HepG2 (cell line): ENCODE measurements around the gene NUP153. TPM values are rescaled to one million over a fixed set of nuclear protein-coding genes. Genes with fewer than 3 reads are reported as not detected.

ENCODE experiments used
- AHDC1 ChIP-seq: sonication (generic); formaldehyde crosslinking; IDR thresholded peaks from 2 replicates; pipeline ENCODE4 v1.5.1; 2020; ENCODE audit warnings: mild to moderate bottlenecking, missing genetic modification reagents, borderline replicate concordance
- EP300 ChIP-seq, 3 experiments: sonication (generic) in 1 of 3; formaldehyde crosslinking in 1 of 3; IDR thresholded peaks; 2 replicates each; pipeline versions ENCODE4 v1.5.1 to v1.6.1; 2011 to 2020; ENCODE audit warnings: low read depth in 2 of 3, low read length in 2 of 3, borderline replicate concordance in 1 of 3, improper control_type of control experiment in 1 of 3, mild to moderate bottlenecking in 1 of 3, missing genetic modification reagents in 1 of 3, moderate library complexity in 1 of 3
- HMG20A ChIP-seq: IDR thresholded peaks from 2 replicates; pipeline ENCODE4 v1.6.1; 2016; ENCODE audit warnings: borderline replicate concordance
- HMG20B ChIP-seq: conservative IDR thresholded peaks from 2 replicates; pipeline ENCODE4 v1.6.1; 2016; ENCODE audit warnings: missing genetic modification reagents, missing compliant biosample characterization
- HOXA3 ChIP-seq: sonication (generic); formaldehyde crosslinking; IDR thresholded peaks from 2 replicates; pipeline ENCODE4 v1.5.0; 2020; ENCODE audit warnings: missing genetic modification reagents
- MEIS2 ChIP-seq: sonication (generic); formaldehyde crosslinking; IDR thresholded peaks from 2 replicates; pipeline ENCODE4 v1.9.0; 2021; ENCODE audit warnings: mild to moderate bottlenecking, missing genetic modification reagents
- MXD4 ChIP-seq: IDR thresholded peaks from 2 replicates; pipeline ENCODE4 v1.6.1; 2016; ENCODE audit warnings: mild to moderate bottlenecking, missing biosample characterization, missing genetic modification reagents
- PHF5A ChIP-seq: IDR thresholded peaks from one replicate; pipeline ENCODE4 v1.6.1; 2018; ENCODE audit warnings: low read depth, missing genetic modification reagents; ENCODE audit not compliant: unreplicated experiment
- SCMH1 ChIP-seq: sonication (generic); formaldehyde crosslinking; IDR thresholded peaks from 2 replicates; pipeline ENCODE4 v1.9.0; 2021; ENCODE audit warnings: missing genetic modification reagents, mild to moderate bottlenecking, borderline replicate concordance
- SOX6 ChIP-seq, 2 experiments: fragments of 450-650 bp in 1 of 2; sonication (generic) in 1 of 2; formaldehyde crosslinking in 1 of 2; IDR thresholded peaks; 2 replicates each; pipeline versions ENCODE4 v1.4.0 to v1.6.1; 2017 to 2020; ENCODE audit warnings: antibody characterized with exemption in 1 of 2, mild to moderate bottlenecking in 1 of 2, missing genetic modification reagents in 1 of 2
- YEATS2 ChIP-seq: sonication (generic); formaldehyde crosslinking; IDR thresholded peaks from 2 replicates; pipeline ENCODE4 v1.4.0; 2020; ENCODE audit warnings: missing genetic modification reagents, borderline replicate concordance
- ZFX ChIP-seq: sonication (generic); formaldehyde crosslinking; IDR thresholded peaks from 2 replicates; pipeline ENCODE4 v1.4.0; 2020; ENCODE audit warnings: mild to moderate bottlenecking, low read depth, missing genetic modification reagents, moderate library complexity
- ZMYM4 ChIP-seq: sonication (generic); formaldehyde crosslinking; IDR thresholded peaks from 2 replicates; pipeline ENCODE4 v1.8.1; 2023; ENCODE audit warnings: mild to moderate bottlenecking, missing genetic modification reagents
- ZNF292 ChIP-seq: sonication (generic); formaldehyde crosslinking; IDR thresholded peaks from 2 replicates; pipeline ENCODE4 v1.8.1; 2022; ENCODE audit warnings: mild to moderate bottlenecking, low read depth, missing genetic modification reagents, borderline replicate concordance
- polyA plus RNA-seq, 8 experiments: library from polyadenylated mRNA; depleted of rRNA in 3 of 8; stranded (reverse) in 7 of 8; unstranded in 1 of 8; fragments of >200 nt; fragmentation: Illumina TruSeq in 4 of 8; extraction: Trizol in 4 of 8; gene quantifications; 2 replicates each; pipeline versions ENCODE4 v1.2.1 to v1.2.3, GENCODE V29; 2011 to 2016; ENCODE audit warnings: low read depth in 4 of 8, missing spikeins in 1 of 8, mixed read lengths in 1 of 8; ENCODE audit not compliant: insufficient read depth in 1 of 8
- total RNA-seq, 5 experiments: library from RNA; depleted of rRNA; stranded (reverse); fragments of >200 nt; fragmentation: Illumina TruSeq; extraction: Trizol; gene quantifications; 2 replicates each; pipeline ENCODE4 v1.2.3, GENCODE V29; 2016; ENCODE audit warnings: low read depth in 1 of 5
- TF ChIP-seq, protein P1 (sequence below): sonication (generic); IDR thresholded peaks from 2 replicates; pipeline ENCODE4 v1.6.1; 2016; ENCODE audit warnings: low read depth, borderline replicate concordance
- TF ChIP-seq, protein P2 (sequence below): sonication (generic); formaldehyde crosslinking; IDR thresholded peaks from 2 replicates; pipeline ENCODE4 v1.4.0; 2020; ENCODE audit warnings: missing genetic modification reagents
- TF ChIP-seq, protein P3 (sequence below): sonication (generic); formaldehyde crosslinking; IDR thresholded peaks from 2 replicates; pipeline ENCODE4 v1.4.0; 2020; ENCODE audit warnings: missing genetic modification reagents
- TF ChIP-seq, protein P4 (sequence below): IDR thresholded peaks from 2 replicates; pipeline ENCODE4 v1.6.1; 2016; ENCODE audit warnings: missing genetic modification reagents, missing compliant biosample characterization

Gene NUP153
- total and polyA plus RNA-seq, 2 of the 13 experiments (the other 11 are each of a cell fraction or from before 2014, with no cell fraction given): 29.8 to 55.2 TPM

DNA sequence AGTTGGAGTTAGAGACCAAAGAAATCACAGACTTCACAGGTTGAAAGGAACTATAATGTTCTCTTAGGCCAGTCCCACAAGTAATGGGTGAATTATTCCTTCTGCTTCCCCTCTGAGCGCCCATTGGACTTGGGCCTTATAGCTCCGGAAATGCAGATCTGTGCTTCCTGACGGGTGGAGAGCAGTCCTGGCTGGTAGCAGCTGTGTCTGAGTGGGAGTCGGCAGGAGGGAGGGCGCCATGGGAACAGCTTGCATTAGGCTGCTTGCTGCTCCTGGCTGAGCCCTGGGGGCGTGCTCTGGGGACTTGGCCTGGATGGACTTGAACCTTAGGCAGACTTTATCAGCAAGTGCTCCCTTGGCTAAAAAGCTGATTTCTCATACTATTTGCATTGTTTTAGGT, 18.4 kb upstream of the NUP153 start (continued):
- TF ChIP-seq, protein P1, sequence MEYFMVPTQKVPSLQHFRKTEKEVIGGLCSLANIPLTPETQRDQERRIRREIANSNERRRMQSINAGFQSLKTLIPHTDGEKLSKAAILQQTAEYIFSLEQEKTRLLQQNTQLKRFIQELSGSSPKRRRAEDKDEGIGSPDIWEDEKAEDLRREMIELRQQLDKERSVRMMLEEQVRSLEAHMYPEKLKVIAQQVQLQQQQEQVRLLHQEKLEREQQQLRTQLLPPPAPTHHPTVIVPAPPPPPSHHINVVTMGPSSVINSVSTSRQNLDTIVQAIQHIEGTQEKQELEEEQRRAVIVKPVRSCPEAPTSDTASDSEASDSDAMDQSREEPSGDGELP: peak; percentile 89; the same call in 1 of the 2 replicates
- TF ChIP-seq ZNF292 (CRISPR knock-in tag) (peak; percentile 98; the same call in 1 of the 2 replicates), SCMH1 (CRISPR knock-in tag) (no peak), HOXA3 (CRISPR knock-in tag) (peak; percentile 78; the same call in 1 of the 2 replicates), EP300 (IDR thresholded peaks at IDR 0.05; ENCODE audit: low read depth in 2 of 2, low read length in 2 of 2) (peak in 1 of 2 experiments; percentile 71; a peak in 1 of 4 replicates), EP300 (CRISPR knock-in tag; IDR thresholded peaks at IDR 0.05; ENCODE audit: borderline replicate concordance) (no peak), MXD4 (CRISPR knock-in tag) (peak; percentile 64; the same call in 1 of the 2 replicates), SOX6 (IDR thresholded peaks at IDR 0.05) (no peak), SOX6 (CRISPR knock-in tag; IDR thresholded peaks at IDR 0.05) (peak; percentile 52), YEATS2 (CRISPR knock-in tag) (peak; percentile 22; the same call in 1 of the 2 replicates), HMG20B (CRISPR knock-in tag) (no peak), ZFX (peak; percentile 68; the same call in 1 of the 2 replicates), MEIS2 (CRISPR knock-in tag) (peak; percentile 67; the same call in 1 of the 2 replicates), HMG20A (CRISPR knock-in tag) (peak; percentile 29; the same call in 1 of the 2 replicates), AHDC1 (CRISPR knock-in tag) (peak; percentile 18; the same call in 1 of the 2 replicates), PHF5A (CRISPR knock-in tag) (peak; percentile 45), ZMYM4 (peak; percentile 59)
- TF ChIP-seq, protein P2, sequence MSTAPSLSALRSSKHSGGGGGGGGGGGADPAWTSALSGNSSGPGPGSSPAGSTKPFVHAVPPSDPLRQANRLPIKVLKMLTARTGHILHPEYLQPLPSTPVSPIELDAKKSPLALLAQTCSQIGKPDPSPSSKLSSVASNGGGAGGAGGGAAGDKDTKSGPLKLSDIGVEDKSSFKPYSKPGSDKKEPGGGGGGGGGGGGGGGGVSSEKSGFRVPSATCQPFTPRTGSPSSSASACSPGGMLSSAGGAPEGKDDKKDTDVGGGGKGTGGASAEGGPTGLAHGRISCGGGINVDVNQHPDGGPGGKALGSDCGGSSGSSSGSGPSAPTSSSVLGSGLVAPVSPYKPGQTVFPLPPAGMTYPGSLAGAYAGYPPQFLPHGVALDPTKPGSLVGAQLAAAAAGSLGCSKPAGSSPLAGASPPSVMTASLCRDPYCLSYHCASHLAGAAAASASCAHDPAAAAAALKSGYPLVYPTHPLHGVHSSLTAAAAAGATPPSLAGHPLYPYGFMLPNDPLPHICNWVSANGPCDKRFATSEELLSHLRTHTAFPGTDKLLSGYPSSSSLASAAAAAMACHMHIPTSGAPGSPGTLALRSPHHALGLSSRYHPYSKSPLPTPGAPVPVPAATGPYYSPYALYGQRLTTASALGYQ (CRISPR knock-in tag): peak; percentile 46; the same call in 1 of the 2 replicates
- TF ChIP-seq, protein P3, sequence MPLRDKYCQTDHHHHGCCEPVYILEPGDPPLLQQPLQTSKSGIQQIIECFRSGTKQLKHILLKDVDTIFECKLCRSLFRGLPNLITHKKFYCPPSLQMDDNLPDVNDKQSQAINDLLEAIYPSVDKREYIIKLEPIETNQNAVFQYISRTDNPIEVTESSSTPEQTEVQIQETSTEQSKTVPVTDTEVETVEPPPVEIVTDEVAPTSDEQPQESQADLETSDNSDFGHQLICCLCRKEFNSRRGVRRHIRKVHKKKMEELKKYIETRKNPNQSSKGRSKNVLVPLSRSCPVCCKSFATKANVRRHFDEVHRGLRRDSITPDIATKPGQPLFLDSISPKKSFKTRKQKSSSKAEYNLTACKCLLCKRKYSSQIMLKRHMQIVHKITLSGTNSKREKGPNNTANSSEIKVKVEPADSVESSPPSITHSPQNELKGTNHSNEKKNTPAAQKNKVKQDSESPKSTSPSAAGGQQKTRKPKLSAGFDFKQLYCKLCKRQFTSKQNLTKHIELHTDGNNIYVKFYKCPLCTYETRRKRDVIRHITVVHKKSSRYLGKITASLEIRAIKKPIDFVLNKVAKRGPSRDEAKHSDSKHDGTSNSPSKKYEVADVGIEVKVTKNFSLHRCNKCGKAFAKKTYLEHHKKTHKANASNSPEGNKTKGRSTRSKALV (CRISPR knock-in tag): no peak
- TF ChIP-seq, protein P4, sequence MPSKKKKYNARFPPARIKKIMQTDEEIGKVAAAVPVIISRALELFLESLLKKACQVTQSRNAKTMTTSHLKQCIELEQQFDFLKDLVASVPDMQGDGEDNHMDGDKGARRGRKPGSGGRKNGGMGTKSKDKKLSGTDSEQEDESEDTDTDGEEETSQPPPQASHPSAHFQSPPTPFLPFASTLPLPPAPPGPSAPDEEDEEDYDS: peak; percentile 77
